ENCODE results near the gene SLC2A4.

DNA sequence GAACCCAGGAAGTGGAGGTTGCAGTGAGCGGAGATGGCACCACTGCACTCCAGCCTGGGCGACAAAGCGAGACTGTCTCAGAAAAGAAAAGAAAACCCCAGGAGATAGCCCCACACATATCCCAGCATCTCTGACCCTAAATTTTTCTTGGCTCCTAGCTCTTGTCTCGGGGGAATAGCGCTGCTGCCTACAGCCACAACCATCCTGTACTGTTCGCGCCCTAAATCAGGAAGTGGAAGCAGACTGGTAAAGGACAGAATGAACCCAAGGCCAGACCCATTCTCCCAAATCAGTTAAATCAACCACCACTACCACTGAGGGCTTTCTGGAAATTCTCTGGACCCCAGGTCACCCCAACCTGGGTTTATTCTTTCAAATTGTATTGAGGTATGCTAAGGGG lies 31.7 kb upstream of the SLC2A4 start:
- TF ChIP-seq, protein P1, sequence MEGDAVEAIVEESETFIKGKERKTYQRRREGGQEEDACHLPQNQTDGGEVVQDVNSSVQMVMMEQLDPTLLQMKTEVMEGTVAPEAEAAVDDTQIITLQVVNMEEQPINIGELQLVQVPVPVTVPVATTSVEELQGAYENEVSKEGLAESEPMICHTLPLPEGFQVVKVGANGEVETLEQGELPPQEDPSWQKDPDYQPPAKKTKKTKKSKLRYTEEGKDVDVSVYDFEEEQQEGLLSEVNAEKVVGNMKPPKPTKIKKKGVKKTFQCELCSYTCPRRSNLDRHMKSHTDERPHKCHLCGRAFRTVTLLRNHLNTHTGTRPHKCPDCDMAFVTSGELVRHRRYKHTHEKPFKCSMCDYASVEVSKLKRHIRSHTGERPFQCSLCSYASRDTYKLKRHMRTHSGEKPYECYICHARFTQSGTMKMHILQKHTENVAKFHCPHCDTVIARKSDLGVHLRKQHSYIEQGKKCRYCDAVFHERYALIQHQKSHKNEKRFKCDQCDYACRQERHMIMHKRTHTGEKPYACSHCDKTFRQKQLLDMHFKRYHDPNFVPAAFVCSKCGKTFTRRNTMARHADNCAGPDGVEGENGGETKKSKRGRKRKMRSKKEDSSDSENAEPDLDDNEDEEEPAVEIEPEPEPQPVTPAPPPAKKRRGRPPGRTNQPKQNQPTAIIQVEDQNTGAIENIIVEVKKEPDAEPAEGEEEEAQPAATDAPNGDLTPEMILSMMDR (IDR thresholded peaks at IDR 0.05; ENCODE audit: insufficient read depth, low read length), result no peak
- no peak for TF ChIP-seq GABPA (IDR thresholded peaks at IDR 0.05; ENCODE audit: low read depth)
- TF ChIP-seq POLR2AphosphoS5 (IDR thresholded peaks at IDR 0.05; ENCODE audit: low read depth), result no peak

Data from HL-60 (cell line).